Peyer's patch (tissue), 4 donors: ENCODE data around the gene CDKAL1.

Experiments
- POLR2A ChIP-seq, 2 donors: fragments of 450-650 bp; IDR thresholded peaks; one replicate each; pipeline ENCODE4 v1.5.1; 2017; ENCODE audit warnings: antibody characterized with exemption in 2 of 2, mild to moderate bottlenecking in 2 of 2, moderate library complexity in 2 of 2
- TF ChIP-seq, protein P1 (sequence below), 6 experiments: fragments of 450-650 bp in 4 of 6; fragments of 200-600 bp in 2 of 6; sonication (generic) in 1 of 6; IDR thresholded peaks; one replicate each; pipeline ENCODE4 v1.5.1; 2017 to 2019; ENCODE audit warnings: antibody characterized with exemption in 6 of 6, mild to moderate bottlenecking in 3 of 6, moderate library complexity in 1 of 6

DNA sequence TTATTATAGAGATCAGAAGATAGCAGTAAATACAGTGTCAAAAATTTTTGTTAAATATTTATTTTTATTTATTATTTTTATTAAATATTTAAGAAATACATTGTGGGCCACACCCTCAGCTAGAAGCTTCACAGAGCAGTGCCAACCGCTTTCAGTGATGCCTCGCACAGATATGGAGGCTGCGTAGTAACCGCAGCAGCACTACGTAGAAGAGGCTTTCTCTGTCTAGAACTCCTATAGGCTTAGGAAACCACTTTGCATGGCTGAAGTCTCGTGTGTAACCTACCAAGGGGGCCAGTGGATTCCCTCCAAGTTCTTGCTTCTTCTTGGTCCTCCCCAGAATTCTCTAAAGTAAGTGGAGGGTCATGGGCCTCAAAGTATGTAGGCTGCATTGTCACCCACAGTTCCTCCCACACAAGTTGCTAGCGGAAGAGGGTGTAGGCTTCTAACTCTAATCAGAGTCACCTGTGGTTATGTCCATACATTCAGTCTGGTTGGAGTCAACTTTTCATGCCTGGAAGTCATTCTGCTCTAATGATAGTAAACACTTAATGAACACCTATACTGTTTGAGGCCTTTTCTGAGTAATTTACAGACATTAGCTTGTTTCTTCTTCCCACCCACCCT, 285.6 kb downstream of the CDKAL1 start:
- TF ChIP-seq POLR2A (IDR thresholded peaks at IDR 0.05) = no peak
- TF ChIP-seq, protein P1, sequence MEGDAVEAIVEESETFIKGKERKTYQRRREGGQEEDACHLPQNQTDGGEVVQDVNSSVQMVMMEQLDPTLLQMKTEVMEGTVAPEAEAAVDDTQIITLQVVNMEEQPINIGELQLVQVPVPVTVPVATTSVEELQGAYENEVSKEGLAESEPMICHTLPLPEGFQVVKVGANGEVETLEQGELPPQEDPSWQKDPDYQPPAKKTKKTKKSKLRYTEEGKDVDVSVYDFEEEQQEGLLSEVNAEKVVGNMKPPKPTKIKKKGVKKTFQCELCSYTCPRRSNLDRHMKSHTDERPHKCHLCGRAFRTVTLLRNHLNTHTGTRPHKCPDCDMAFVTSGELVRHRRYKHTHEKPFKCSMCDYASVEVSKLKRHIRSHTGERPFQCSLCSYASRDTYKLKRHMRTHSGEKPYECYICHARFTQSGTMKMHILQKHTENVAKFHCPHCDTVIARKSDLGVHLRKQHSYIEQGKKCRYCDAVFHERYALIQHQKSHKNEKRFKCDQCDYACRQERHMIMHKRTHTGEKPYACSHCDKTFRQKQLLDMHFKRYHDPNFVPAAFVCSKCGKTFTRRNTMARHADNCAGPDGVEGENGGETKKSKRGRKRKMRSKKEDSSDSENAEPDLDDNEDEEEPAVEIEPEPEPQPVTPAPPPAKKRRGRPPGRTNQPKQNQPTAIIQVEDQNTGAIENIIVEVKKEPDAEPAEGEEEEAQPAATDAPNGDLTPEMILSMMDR (IDR thresholded peaks at IDR 0.05) = no peak
